IPS DF 19.7 (cell line): ENCODE measurements around the gene PPP1R37.

Experiments used
- DNase-seq: peaks from one replicate; pipeline ENCODE4 v3.0.0-alpha.2; 2013; ENCODE audit warnings: low read depth, low spot score

The PPP1R37 gene

DNA sequence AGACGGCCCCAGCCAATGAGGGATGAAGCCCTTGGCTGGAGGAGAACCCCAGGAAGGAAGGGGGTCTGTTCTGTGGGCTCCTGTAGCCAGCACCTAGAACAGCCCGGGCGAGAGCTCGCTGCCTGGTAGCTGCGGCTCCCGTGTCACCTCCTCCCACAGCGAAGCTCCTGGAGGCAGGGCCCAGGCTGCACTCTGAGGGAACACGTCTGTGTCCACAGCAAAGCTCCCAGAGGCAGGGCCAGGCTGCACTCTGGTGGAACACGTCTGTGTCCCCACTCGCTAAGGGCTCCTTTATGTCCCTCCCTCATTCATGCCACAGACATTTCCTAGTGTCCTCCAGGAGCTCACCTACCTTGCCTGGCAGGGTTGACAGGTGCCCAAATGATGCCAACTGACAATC is 76.6 kb downstream of the PPP1R37 start:
- DNase-seq: no peak

DNA sequence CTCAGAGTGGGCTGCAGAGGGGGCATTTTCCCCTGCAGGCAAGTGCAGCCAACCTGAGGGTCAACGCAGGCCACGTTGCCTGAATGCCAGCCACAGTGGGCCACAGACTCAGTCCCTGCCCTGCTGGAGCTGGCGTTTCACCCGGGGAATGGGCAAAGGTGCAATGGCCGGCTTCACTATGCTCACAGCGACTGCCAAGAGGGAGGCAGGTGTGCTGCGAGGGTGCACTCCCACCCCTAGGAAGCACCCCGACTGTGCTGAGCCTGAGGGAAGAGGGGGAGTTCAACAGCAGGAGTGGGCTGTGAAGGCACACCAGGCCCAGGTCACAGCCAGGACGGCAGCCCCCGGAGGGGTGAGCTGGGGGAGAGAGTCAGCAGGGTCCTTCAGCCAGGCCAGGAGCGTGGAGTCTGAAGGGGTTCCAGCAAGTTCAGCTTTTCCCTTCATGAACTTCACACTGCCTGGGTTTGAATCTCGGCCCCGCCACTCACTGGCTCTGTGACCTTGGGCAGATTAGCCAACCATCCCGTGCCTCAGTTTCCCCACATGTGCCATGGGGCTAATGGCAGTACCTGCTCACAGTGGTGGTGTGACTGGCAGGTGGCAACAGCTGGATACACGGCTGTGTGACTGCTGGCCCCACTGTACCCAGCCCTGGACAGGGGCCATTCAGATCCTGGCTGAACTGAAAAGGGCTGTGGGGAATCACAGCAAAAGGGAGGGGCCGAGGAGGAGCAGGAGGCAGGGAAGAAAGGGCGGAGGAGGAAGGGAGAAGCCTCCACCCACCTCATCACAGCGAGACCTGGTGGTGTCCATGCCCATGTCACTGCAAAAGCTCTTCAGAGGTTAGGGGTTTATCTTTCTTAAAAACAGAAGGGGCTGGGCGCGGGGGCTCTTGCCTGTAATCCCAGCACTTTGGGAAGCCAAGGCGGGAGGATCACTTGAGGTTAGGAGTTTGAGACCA is 77.4 kb downstream of the PPP1R37 start:
- DNase-seq: no peak

DNA sequence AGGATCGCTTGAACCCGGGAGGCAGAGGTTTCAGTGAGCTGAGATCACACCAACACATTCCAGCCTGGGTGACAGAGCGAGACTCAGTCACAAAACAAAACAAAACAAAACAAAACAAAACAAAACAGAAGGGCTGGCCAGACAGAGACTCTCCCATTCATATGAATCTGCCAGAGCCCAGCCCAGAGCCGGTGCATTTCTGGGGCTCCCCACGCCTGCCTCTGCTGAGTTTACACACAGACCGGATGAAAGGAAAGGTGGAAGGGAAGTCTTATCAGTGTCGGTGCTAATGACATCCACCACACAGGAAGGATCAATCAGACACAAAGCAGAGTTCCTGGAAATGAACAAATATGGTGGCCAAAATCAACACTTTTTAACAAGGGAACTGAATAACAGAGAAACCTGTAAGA is 78.2 kb downstream of the PPP1R37 start:
- DNase-seq: no peak

DNA sequence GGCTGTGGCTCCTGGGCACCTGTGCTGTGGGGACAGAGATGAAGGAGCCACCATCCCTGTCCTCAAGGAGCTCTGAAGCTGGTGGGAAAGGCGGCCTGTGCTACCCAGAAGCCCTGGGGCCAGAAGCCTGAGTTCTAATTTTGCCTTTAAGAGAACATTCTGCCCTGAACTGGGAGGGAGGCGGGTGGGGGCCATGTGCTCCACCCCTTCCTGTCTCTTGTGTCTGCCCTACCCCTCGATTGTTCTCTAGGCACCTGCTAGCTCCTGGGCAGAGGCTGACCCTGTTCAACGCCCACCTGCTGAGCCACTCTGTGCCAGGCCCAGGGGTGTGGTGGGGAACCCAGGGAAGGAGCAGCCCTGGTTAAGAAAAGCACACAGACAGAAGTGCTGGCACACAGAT is 79.2 kb downstream of the PPP1R37 start:
- no peak for DNase-seq

DNA sequence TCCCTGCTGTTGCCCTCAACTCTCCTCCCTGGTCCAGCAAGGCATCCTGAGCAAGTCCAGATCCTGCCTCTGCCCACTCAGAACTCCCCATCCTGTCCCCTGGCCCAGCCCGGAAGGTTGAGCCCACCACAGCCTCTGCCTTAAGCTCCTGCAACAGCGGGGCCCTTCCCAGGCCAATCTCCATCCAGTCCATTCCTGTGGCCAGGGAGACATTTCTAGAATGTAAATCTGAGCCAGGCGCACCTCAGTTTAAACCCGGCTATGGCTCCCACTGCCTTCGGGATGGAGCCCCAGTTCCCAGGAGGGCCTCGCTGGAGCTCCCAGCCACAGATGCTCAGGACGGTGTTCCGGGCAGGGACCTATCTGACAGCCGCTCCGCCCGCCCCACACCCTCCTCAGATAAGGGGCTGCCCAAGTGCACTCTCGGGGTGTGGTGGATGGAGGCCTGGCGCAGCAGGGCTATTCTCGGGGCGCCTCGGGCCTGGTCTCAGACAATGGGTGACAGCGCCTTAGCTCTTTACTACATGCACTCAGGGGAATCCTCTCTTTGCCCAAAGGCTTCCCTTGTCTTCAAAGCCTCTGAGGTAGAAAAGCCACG is 79.7 kb downstream of the PPP1R37 start:
- DNase-seq: no peak

DNA sequence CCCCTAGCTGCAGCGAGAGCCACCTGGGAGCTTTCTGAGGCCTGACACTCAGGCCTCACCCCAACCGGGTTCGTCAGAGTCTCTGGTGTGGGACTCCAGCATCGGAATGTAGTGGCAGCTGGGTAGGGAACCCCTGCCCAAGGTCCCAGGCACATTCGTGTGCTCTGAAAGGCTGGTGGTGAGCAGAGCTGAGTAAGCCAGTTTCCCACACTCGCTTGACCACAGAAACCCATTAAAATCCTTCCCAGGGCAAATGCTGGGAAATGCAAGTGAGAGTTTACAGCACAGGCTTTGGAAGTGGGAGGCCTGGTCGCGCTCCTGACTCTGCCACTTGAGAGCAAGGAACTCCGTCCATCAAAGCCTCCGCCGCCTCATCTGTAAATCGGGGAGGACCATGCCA is 80.8 kb downstream of the PPP1R37 start:
- no peak for DNase-seq

DNA sequence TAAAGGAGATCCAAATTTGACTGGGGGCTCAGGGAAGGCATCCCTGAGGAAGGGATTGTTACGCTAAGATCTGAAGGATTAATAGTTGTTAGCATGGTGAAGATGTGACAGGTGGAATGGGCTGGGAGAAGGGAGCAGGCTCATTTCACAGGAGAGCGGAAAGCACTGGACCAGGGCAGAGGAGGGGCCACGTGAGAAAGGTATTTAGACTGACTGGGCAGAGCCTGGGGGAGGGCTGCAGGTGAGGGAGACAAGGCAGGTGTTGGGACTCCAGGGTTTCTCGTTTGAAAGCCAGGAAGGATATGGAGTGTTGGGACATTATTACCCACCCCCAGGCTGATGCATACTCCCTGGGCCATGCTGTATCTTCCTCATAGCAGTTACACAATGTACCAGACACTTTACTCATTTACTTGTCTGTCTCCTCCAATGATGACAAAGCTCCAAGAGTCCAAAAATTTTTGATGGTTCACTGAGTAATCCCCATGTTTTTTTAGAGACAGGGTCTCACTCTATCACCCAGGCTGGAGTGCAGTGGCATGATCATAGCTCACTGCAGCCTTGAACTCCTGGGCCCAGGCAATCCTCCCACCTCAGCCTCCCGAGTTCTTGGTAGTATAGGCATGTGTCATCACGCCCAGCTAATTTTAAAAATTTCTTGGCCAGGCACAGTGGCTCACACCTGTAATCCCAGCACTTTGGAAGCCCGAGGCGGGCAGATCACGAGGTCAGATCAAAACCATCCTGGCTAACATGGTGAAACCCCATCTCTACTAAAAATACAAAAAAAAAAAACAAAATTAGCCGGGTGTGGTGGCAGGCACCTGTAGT is 82.8 kb downstream of the PPP1R37 start:
- DNase-seq: no peak

DNA sequence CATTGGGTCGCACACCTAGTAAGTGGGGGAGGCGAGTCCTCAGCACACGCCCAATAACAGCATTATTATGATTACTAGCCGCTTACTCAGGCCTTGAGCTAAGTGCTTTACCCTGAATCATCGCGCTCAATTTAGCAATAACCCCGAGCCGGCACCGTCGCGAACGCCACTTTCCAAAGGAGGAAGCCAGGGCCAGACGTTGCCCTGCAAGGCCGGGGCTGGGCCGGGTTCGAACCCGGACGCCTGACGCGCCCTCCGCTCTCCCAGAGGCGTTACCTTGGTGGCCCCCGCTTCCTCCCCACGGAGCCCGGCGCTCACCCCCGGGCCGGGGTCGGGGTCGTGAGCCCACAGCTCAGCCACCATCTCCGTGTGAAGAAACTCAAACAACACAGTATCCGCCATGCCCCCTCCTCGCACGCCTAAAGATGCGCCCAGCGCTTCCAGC is 84.9 kb downstream of the PPP1R37 start, which contains the start of gene TRAPPC6A:
TRAPPC6A (minus strand) TSS at position 421 of the 445 bp plus-strand sequence; CDS start at position 402, 19 bp downstream.
- DNase-seq: no peak

DNA sequence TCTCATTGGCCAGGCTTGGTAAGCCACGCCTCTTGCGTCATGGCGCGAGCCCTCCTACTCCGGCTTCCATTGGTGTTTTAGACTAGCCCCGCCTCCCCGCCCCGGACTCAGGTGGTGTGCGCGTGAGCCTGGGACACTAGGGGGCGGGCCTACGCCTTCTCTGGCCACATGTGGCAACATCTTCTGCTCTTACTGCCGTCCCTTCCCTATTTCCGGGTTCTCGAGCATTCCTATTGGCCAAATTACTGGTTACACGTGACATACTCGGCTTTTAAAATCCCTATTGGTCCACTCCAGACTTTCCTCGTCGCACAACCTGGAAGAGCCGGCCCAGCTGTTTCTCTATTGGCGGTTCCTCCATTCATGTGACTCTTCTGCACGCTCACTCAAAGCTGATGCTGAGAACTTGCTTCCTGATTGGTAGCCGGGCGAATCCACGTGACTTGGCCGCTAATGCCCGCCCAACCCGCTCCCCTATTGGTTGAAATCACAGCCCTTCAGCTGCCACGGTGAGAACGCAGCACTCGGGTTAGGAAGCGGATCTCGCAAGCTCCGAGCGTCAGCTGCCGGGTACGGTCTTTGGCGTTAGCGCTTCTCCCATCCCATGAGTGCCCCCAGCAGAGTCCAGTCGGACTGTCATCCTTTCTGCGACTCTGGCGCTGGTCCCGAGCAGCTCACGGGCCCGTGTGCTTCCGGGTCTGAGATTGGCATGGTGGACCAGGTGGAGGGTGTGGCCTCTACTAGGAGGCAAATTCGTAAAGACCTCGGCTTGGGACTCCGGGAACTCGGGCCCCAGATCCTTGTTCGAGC is 85.5 kb downstream of the PPP1R37 start, which contains the start of gene BLOC1S3:
BLOC1S3 (plus strand) TSS at position 523 of the 810 bp plus-strand sequence. CDS start 513 bp downstream, outside the sequence.
- DNase-seq: peak; percentile 100

DNA sequence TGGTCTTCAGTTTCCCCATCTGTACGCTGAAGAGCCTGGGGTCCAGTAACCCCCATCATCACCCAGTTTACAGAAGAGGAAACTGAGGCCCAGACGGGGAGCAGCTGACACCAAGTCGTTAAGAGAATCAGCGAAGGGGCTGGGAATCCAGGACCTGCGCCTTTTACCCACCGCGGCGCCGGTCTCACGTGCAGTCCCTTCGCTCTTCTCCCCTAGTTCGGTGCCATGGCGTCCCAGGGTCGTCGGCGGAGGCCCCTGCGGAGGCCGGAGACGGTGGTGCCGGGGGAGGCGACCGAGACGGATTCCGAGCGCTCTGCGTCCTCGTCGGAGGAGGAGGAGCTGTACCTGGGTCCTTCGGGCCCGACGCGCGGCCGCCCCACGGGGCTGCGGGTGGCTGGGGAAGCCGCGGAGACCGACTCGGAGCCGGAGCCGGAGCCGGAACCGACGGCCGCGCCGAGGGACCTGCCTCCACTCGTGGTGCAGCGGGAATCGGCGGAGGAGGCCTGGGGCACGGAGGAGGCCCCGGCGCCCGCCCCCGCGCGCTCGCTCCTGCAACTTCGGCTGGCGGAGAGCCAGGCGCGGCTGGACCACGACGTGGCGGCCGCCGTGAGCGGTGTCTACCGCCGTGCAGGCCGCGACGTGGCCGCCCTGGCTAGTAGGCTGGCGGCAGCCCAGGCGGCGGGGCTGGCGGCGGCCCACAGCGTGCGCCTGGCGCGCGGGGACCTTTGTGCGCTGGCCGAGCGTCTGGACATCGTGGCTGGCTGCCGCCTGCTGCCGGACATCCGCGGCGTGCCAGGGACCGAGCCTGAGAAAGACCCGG is 86.3 kb downstream of the PPP1R37 start:
- no peak for DNase-seq

DNA sequence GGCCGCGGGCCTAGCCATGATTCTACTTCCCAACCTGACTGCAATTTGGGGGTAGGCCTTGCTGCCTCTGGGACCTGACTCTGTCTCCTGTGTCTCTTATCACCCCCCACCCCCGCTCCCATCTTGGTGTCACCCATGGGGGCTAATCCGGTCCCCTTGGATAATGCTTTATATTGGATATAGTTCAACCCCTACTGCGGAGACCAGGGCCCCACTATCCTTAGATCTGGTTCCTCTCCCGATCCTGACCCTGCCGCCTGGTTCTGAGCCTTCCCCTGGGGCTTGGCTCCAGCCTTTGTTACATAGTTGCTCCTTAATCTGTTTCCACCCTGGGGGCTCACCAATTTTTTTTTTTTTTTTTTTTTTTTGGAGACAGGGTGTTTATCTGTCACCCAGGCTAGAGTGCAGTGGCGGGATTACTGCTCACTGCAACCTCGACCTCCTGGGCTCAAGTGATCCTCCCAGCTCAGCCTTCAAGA is 87.0 kb downstream of the PPP1R37 start:
- no peak for DNase-seq

DNA sequence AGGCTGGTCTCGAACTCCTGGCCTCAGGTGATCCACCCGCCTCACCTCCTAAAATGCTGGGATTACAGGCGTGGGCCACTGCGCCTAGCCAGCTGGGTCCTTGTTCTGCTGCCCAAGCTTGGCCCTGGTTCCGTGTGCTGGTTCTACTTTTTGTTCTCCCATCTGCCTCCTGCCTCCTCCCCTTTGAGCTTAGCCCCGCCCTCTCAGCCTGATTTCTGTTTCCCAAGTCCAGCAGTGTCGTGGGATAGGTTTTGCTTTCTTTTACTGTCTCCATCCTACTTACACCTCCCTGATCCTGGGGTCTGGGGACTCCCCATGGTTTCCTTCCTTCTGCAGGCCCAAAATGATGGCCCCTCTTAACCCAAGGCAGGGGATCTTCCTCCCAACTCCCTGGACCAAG is 88.0 kb downstream of the PPP1R37 start:
- no peak for DNase-seq

DNA sequence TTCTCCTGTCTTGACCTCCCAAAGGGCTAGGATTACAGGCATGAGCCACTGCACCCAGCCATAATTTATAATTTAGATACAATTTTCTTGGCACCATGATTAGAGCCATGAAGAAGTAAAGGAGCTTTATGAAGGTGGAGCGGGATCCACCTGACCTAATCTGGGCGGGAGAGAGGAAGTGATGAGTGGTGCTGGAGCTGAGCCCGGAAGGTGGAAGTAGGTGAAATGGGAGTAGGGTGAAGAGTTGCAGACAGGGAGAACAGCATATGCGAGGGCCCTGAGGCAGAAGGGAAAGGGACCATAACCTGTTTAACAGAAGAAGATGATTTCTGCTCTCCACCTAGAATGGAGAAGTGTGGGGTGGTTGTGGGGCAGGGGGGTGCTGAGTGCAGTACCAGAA is 89.8 kb downstream of the PPP1R37 start:
- no peak for DNase-seq

DNA sequence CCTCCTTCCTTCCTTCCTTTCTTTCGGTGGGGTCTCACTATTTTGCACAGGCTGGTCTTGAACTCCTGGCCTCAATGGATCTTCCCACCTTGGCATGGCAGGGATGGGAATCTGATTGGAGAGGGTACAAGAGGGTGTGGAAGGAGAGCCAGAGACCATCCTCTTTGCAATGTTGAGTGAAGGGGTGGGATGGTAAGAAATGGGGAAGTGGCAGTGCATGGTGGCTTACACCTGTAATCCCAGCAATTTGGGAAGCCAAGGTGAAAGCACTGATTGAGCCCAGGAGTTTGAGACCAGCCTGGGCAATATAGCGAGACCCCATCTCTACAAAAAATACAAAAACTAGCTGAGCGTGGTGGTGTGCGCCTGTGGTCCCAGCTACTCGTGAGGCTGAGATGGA is 91.1 kb downstream of the PPP1R37 start:
- no peak for DNase-seq

DNA sequence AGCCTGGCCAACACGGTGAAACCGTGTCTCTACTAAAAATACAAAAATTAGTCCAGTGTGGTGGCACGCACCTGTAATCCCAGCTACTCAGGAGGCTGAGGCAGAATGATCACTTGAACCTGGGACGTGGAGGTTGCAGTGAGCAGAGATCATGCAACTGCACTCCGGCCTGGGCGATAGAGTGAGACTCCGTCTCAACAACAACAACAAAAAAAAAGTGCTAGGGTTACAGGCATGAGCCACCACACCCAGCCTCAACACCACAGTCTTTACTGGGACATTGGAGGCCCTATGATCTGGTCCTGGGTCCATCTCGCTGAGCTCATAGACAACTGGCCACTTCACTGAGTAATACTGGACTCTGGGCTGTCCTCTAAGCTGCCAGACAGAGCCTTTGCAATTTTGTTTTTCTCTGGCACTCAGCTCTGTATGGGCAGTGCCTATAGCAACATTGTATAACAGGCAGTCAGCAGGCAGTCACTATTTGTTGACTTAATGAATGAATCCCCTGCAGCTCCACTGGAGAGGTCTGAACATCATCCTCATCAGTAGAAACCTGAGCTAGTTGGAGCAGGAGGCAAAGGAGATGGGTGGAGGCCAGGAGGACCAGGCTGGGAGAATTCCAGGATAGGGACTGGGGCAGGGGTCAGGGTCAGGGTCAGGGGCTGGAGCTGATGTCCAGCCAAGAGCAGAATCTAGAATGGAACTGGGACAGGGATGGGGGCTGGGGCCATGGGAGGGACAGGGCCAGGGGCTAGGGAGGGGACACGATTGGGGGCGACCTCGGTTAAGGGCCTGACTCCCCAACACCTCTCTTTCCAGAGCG is 93.7 kb downstream of the PPP1R37 start:
- no peak for DNase-seq

DNA sequence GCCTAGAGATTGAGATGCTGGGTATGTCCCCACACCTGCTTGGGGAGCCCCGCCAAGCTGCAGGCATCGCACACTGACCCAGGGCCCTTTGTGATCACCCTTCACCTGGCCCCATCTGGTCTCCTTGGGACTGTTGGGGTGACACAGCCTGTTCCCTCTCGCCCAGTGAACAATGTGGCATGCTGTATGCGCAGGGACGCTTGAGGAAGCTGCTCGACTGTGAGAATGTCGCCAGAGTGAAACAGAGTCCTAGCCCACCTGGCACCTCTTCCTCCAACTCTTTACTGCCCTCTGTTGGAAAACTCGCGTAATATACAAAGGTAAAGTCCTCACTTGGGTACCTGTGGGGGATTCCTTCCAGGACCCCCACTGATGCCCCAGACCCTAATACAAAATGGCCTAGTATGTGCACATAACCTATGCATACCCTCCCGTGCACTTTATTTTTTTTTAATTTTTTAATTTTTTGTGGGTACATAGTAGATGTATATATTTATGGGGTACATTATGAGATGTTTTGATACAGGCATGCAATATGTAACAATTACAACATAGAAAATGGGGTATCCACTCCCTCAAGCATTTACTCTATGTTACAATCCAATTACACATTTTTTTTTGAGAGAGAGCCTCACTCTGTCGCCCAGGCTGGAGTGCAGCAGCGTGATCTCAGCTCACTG is 94.6 kb downstream of the PPP1R37 start:
- DNase-seq: no peak

DNA sequence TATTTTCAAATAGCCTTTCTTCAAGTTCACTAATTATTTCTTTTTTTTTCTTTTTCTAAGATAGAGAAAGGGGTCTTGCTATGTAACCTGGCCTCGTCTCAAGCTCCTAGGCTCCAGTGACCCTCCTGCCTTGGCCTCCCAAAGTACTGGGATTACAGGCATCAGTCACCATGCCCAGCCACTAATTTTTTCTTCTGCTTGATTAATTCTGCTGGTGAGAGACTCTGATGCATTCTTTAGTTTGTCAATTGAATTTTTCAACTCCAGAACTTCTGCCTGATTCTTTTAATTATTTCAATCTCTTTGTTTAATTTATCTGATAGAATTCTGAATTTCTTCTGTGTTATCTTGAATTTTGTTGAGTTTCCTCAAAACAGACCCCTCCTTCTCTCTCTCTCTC is 97.0 kb downstream of the PPP1R37 start:
- no peak for DNase-seq

DNA sequence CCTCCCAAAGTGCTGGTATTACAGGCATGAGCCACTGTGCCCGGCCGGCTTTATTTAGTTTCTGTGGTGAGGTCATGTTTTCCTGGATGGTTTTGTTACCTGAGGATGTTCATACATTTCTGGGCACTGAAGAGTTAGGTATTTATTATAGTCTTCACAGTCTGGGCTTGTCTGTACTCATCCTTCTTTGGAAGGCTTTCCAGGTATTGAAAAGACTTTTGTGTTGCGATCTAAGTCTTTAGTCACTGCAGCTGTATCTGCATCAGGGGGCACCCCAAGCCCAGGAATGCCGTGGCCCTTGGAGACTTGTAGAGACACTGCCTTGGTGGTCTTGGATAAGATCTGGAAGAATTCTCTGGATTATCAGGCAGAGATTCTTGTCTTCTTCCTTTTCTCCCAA is 98.4 kb downstream of the PPP1R37 start:
- DNase-seq: no peak

DNA sequence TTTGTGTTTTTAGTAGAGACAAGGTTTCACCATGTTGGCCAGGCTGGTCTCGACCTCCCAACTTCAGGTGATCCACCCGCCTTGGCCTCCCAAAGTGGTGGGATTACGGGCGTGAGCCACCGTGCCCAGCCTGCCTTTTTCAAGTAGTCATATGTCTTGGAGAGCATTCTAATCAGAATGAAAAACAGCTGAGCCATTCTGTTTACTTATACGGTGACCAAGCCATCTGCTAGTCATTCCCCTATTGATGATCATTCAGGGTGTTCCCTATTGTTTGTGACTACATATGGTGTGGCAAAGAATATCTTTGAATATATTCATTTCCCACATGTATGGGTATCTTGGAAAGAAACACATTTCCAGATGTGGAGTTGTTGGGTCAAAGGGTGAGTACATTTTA is 102.8 kb downstream of the PPP1R37 start:
- no peak for DNase-seq
